HL-60 (cell line): Measurements from ENCODE around the gene ZNF19.

Experiments used
- CTCF ChIP-seq: IDR thresholded peaks from one replicate; pipeline ENCODE4 v1.5.1; 2011; ENCODE audit warnings: low read length, control low read depth, inconsistent platforms; ENCODE audit not compliant: insufficient read depth
- POLR2AphosphoS5 ChIP-seq: IDR thresholded peaks from 2 replicates; pipeline ENCODE4 v1.6.1; 2012; ENCODE audit warnings: low read depth
- REST ChIP-seq: IDR thresholded peaks from 2 replicates; pipeline ENCODE4 v1.6.1; 2012; ENCODE audit warnings: low read depth; ENCODE audit not compliant: insufficient replicate concordance

GRCh38 chr16:71464231-71464630 is 24.9 kb downstream of the ZNF19 start:
- no peak for TF ChIP-seq REST
- no peak for TF ChIP-seq CTCF
- TF ChIP-seq POLR2AphosphoS5 = no peak
